Retinal pigment epithelial cell (primary cell): Measurements from ENCODE around the gene PIBF1.

Experiments
- DNase-seq: peaks from one replicate; pipeline ENCODE4 v3.0.0-alpha.2; 2010; ENCODE audit warnings: low read depth
- H3K4me3 ChIP-seq: 2 replicates; pipeline ENCODE4 v1.5.1; 2011; ENCODE audit warnings: mild to moderate bottlenecking, low read length, control low read depth, moderate library complexity
- TF ChIP-seq, protein P1 (sequence below): conservative IDR thresholded peaks from 2 replicates; pipeline ENCODE4 v1.5.1; 2011; ENCODE audit warnings: low read depth, low read length, control low read depth, inconsistent platforms

PIBF1 gene

DNA sequence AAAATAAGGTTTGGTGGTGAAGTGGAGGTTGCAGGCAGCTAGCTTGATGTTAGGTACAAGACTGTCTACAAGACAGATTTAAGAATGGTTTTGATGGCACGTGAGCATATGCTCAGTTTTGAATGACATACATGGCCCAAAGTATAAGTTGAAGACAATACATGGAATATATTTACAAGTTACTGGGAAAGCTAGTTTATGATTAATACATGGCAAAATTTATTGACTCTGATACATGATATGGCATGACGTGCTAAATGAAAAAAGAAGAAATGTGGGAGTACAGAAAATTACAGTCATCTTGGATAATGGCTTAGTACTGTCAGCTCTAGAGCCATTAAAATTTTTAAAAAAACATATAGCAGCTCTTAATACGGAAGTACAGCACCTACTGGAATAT, 281.2 kb downstream of the PIBF1 start:
- H3K4me3 ChIP-seq, result no peak overlapping the region
- DNase-seq, result no peak
- TF ChIP-seq, protein P1, sequence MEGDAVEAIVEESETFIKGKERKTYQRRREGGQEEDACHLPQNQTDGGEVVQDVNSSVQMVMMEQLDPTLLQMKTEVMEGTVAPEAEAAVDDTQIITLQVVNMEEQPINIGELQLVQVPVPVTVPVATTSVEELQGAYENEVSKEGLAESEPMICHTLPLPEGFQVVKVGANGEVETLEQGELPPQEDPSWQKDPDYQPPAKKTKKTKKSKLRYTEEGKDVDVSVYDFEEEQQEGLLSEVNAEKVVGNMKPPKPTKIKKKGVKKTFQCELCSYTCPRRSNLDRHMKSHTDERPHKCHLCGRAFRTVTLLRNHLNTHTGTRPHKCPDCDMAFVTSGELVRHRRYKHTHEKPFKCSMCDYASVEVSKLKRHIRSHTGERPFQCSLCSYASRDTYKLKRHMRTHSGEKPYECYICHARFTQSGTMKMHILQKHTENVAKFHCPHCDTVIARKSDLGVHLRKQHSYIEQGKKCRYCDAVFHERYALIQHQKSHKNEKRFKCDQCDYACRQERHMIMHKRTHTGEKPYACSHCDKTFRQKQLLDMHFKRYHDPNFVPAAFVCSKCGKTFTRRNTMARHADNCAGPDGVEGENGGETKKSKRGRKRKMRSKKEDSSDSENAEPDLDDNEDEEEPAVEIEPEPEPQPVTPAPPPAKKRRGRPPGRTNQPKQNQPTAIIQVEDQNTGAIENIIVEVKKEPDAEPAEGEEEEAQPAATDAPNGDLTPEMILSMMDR, result no peak

DNA sequence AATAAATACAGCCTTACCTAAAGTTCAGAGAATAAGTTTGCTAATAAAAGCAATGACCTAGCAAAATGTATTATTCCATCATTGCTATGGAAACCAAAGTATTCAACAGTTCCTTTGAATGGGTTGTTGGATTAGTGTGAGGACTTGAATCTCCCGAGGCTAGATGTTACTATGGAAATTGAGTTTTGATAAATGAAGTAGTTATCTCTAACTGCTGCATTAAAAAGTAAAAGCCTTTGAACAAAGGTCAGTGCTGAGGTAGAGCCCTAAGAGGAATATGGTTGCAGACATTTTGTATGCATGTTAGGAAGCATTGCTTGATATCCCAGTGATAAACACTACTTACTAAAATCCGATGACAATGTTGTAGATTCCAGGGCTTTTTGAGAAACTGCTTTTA, 283.1 kb downstream of the PIBF1 start:
- no peak overlapping the region for H3K4me3 ChIP-seq
- TF ChIP-seq, protein P1, result no peak
- DNase-seq, result no peak

DNA sequence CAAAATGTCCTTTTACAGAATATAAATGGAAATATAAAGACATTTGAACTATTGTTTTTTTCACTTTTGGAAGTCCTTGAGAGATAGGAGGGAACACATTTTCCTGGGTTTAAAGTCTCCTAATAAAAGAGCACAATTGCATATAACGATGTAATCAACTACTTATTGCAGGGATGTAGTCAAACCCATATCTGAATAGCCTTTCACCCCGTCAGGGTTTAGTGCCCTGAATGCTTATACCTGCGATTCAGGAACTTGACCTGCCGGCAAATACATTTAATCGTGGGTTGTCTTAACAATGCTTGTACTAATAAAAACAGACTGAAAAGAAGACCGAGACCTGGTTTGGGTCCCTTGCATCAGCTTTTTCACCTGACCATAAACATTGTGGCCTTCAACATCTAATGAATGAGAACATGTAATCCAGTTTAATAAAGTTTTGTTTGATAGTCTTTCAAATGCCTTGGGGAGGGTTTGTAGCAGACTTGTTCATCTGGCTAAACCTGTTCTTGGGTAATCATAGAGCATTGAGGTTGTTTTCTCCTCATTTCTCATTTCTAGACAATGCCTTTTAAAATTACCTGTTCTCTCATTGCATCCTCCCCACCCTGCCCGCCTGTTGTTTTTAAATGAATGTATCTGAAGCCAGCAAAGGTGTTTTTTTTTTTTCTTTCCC, 283.9 kb downstream of the PIBF1 start:
- TF ChIP-seq, protein P1, result no peak
- H3K4me3 ChIP-seq, result no peak overlapping the region

More for the DNA sequence above, 283.9 kb downstream of the PIBF1 start:
- DNase-seq, result no peak
